HepG2 (cell line): Measurements from ENCODE around the gene SECTM1. TPM values are rescaled to one million over a fixed set of nuclear protein-coding genes. Genes with fewer than 3 reads are reported as not detected.
A peak's percentile ranks its signal among the peaks of the same experiment; 100 is the strongest.

Experiments
- ARNT2 ChIP-seq: sonication (generic); formaldehyde crosslinking; IDR thresholded peaks from 2 replicates; pipeline ENCODE4 v1.8.0; 2022; ENCODE audit warnings: mild to moderate bottlenecking, low read depth, missing genetic modification reagents, moderate library complexity
- CENPX ChIP-seq: sonication (generic); formaldehyde crosslinking; IDR thresholded peaks from 2 replicates; pipeline ENCODE4 v1.9.0; 2021; ENCODE audit warnings: mild to moderate bottlenecking, missing genetic modification reagents, moderate library complexity
- GTF3A ChIP-seq: sonication (generic); formaldehyde crosslinking; conservative IDR thresholded peaks from 2 replicates; pipeline ENCODE4 v1.4.0; 2020; ENCODE audit warnings: mild to moderate bottlenecking, missing genetic modification reagents
- HOXA9 ChIP-seq: sonication (generic); formaldehyde crosslinking; IDR thresholded peaks from 2 replicates; pipeline ENCODE4 v1.8.1; 2022; ENCODE audit warnings: missing genetic modification reagents, mild to moderate bottlenecking, moderate library complexity, borderline replicate concordance
- KLF15 ChIP-seq: sonication (generic); formaldehyde crosslinking; IDR thresholded peaks from 2 replicates; pipeline ENCODE4 v1.8.1; 2023; ENCODE audit warnings: borderline replicate concordance, mild to moderate bottlenecking, inconsistent platforms, missing genetic modification reagents, mixed read lengths
- NAIF1 ChIP-seq: sonication (generic); formaldehyde crosslinking; IDR thresholded peaks from 2 replicates; pipeline ENCODE4 v1.5.0; 2020; ENCODE audit warnings: mild to moderate bottlenecking, missing genetic modification reagents, borderline replicate concordance
- NFRKB ChIP-seq: fragments of 450-650 bp; IDR thresholded peaks from 2 replicates; pipeline ENCODE4 v1.6.1; 2017
- NFYC ChIP-seq: IDR thresholded peaks from 2 replicates; pipeline ENCODE4 v1.6.1; 2016; ENCODE audit warnings: missing genetic modification reagents, missing compliant biosample characterization
- PRMT3 ChIP-seq: sonication (generic); formaldehyde crosslinking; IDR thresholded peaks from 2 replicates; pipeline ENCODE4 v1.8.1; 2022; ENCODE audit warnings: low read depth, mild to moderate bottlenecking, moderate library complexity, missing genetic modification reagents, borderline replicate concordance
- RARG ChIP-seq: sonication (generic); formaldehyde crosslinking; IDR thresholded peaks from 2 replicates; pipeline ENCODE4 v1.4.0; 2020; ENCODE audit warnings: low read depth, mild to moderate bottlenecking, missing genetic modification reagents
- RBFOX2 ChIP-seq: fragments of 200-400 bp; formaldehyde crosslinking; IDR thresholded peaks from 2 replicates; pipeline ENCODE4 v1.6.1; 2017; ENCODE audit warnings: low read depth, mild to moderate bottlenecking, low read length
- SAFB2 ChIP-seq: sonication (generic); formaldehyde crosslinking; IDR thresholded peaks from 2 replicates; pipeline ENCODE4 v1.5.1; 2020; ENCODE audit warnings: missing genetic modification reagents, low read depth, mild to moderate bottlenecking, borderline replicate concordance
- SOX6 ChIP-seq, 2 experiments: fragments of 450-650 bp in 1 of 2; sonication (generic) in 1 of 2; formaldehyde crosslinking in 1 of 2; IDR thresholded peaks; 2 replicates each; pipeline versions ENCODE4 v1.4.0 to v1.6.1; 2017 to 2020; ENCODE audit warnings: antibody characterized with exemption in 1 of 2, mild to moderate bottlenecking in 1 of 2, missing genetic modification reagents in 1 of 2
- SP140L ChIP-seq: sonication (generic); formaldehyde crosslinking; IDR thresholded peaks from 2 replicates; pipeline ENCODE4 v1.4.0; 2020; ENCODE audit warnings: missing genetic modification reagents, borderline replicate concordance
- SP4 ChIP-seq: sonication (generic); formaldehyde crosslinking; IDR thresholded peaks from 2 replicates; pipeline ENCODE4 v1.8.1; 2023; ENCODE audit warnings: mild to moderate bottlenecking, missing genetic modification reagents
- ZKSCAN5 ChIP-seq: sonication (generic); formaldehyde crosslinking; IDR thresholded peaks from 2 replicates; pipeline ENCODE4 v1.5.1; 2020; ENCODE audit warnings: mild to moderate bottlenecking, missing genetic modification reagents
- ZNF235 ChIP-seq: sonication (generic); formaldehyde crosslinking; IDR thresholded peaks from 2 replicates; pipeline ENCODE4 v1.8.1; 2023; ENCODE audit warnings: mild to moderate bottlenecking, missing genetic modification reagents, borderline replicate concordance
- ZNF260 ChIP-seq: sonication (generic); formaldehyde crosslinking; IDR thresholded peaks from 2 replicates; pipeline ENCODE4 v1.4.0; 2020; ENCODE audit warnings: missing genetic modification reagents, low read depth, mild to moderate bottlenecking, borderline replicate concordance
- ZNF367 ChIP-seq: sonication (generic); formaldehyde crosslinking; IDR thresholded peaks from 2 replicates; pipeline ENCODE4 v1.4.0; 2020; ENCODE audit warnings: missing genetic modification reagents, borderline replicate concordance
- ZNF546 ChIP-seq: sonication (generic); formaldehyde crosslinking; conservative IDR thresholded peaks from 2 replicates; pipeline ENCODE4 v1.8.1; 2023; ENCODE audit warnings: mild to moderate bottlenecking, missing genetic modification reagents
- ZNF557 ChIP-seq: sonication (generic); formaldehyde crosslinking; IDR thresholded peaks from 2 replicates; pipeline ENCODE4 v1.4.0; 2020; ENCODE audit warnings: missing genetic modification reagents
- polyA plus RNA-seq, 8 experiments: library from polyadenylated mRNA; depleted of rRNA in 3 of 8; stranded (reverse) in 7 of 8; unstranded in 1 of 8; fragments of >200 nt; fragmentation: Illumina TruSeq in 4 of 8; extraction: Trizol in 4 of 8; gene quantifications; 2 replicates each; pipeline versions ENCODE4 v1.2.1 to v1.2.3, GENCODE V29; 2011 to 2016; ENCODE audit warnings: low read depth in 4 of 8, missing spikeins in 1 of 8, mixed read lengths in 1 of 8; ENCODE audit not compliant: insufficient read depth in 1 of 8
- total RNA-seq, 5 experiments: library from RNA; depleted of rRNA; stranded (reverse); fragments of >200 nt; fragmentation: Illumina TruSeq; extraction: Trizol; gene quantifications; 2 replicates each; pipeline ENCODE4 v1.2.3, GENCODE V29; 2016; ENCODE audit warnings: low read depth in 1 of 5
- TF ChIP-seq, protein P1 (sequence below): sonication (generic); formaldehyde crosslinking; IDR thresholded peaks from 2 replicates; pipeline ENCODE4 v1.8.0; 2022; ENCODE audit warnings: low read depth, missing genetic modification reagents
- TF ChIP-seq, protein P2 (sequence below): sonication (generic); formaldehyde crosslinking; IDR thresholded peaks from 2 replicates; pipeline ENCODE4 v1.4.0; 2020; ENCODE audit warnings: missing genetic modification reagents

The SECTM1 gene
- total and polyA plus RNA-seq, 2 of the 13 experiments (the other 11 are each of a cell fraction or from before 2014, with no cell fraction given) = 3.5 to 5.3 TPM

DNA sequence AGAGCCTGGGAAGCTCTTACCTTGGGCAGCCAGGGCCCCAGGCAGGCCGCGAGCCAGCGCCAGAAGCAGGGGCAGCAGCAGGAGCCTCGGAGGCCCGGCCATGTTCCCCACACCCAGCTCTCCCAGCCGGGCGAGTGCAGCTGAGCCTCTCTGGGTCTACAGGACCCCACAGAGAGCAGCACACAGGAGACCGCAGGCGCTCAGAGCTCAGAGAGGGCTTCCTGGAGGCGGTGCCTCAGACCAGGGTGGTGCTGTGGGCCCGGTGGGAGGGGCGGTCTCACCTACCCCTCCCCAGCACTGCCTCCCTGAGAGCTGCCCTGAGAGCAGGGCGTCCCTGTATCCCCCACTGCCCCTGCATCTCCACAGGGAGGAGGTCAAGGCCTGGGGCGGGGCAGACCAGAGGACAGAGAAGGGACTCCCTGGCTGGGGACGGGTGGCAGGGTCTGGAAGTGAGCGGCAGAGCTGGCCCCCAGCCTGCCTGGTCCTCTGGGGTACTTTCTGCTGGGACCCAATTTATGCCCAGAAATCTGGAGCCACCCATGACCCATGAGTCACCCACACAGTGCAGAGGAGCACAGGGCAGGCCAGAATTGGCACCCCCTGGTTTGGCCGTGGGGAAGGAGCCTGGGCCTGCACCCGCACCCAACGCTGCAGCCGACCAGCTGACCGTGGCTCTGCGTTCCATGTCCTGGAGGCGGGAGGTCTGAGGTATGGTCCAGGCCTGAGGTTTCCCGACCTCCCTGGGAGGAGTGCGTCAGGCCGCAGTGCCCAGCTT is 16.0 kb downstream of the SECTM1 start, which contains the start of gene CD7 (continued):
- no peak for TF ChIP-seq SP140L (CRISPR knock-in tag)
- TF ChIP-seq ZNF557 = no peak
- TF ChIP-seq, protein P1, sequence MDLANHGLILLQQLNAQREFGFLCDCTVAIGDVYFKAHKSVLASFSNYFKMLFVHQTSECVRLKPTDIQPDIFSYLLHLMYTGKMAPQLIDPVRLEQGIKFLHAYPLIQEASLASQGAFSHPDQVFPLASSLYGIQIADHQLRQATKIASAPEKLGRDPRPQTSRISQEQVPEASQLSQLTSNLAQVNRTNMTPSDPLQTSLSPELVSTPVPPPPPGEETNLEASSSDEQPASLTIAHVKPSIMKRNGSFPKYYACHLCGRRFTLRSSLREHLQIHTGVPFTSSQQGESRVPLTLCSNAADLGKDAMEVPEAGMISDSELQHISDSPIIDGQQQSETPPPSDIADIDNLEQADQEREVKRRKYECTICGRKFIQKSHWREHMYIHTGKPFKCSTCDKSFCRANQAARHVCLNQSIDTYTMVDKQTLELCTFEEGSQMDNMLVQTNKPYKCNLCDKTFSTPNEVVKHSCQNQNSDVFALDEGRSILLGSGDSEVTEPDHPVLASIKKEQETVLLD (CRISPR knock-in tag) = no peak
- TF ChIP-seq ZKSCAN5 = no peak
- 0 out of 2 replicates have a peak, but pooled peaks have one; percentile 33 for TF ChIP-seq ARNT2 (CRISPR knock-in tag)
- TF ChIP-seq ZNF367 (CRISPR knock-in tag) = no peak
- peak; percentile 86 for TF ChIP-seq SP4
- no peak for TF ChIP-seq NFRKB
- TF ChIP-seq, protein P2, sequence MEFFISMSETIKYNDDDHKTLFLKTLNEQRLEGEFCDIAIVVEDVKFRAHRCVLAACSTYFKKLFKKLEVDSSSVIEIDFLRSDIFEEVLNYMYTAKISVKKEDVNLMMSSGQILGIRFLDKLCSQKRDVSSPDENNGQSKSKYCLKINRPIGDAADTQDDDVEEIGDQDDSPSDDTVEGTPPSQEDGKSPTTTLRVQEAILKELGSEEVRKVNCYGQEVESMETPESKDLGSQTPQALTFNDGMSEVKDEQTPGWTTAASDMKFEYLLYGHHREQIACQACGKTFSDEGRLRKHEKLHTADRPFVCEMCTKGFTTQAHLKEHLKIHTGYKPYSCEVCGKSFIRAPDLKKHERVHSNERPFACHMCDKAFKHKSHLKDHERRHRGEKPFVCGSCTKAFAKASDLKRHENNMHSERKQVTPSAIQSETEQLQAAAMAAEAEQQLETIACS (CRISPR knock-in tag) = no peak
- TF ChIP-seq PRMT3 (CRISPR knock-in tag) = no peak
- TF ChIP-seq ZNF260 (CRISPR knock-in tag) = peak; percentile 8; the same call in 1 of the 2 replicates
- peak; percentile 57; the same call in 1 of the 2 replicates for TF ChIP-seq ZNF546 (CRISPR knock-in tag)
- peak; percentile 45; the same call in 1 of the 2 replicates for TF ChIP-seq GTF3A (CRISPR knock-in tag)
- no peak for TF ChIP-seq NFYC (CRISPR knock-in tag)
- peak; percentile 98 for TF ChIP-seq ZNF235 (CRISPR knock-in tag)
- TF ChIP-seq KLF15 (CRISPR knock-in tag) = no peak; the same call in 1 of the 2 replicates
- peak; percentile 67 for TF ChIP-seq RBFOX2
- TF ChIP-seq NAIF1 = no peak
- 0 out of 2 replicates have a peak, but pooled peaks have one; percentile 48 for TF ChIP-seq RARG (CRISPR knock-in tag)
- no peak for TF ChIP-seq CENPX (CRISPR knock-in tag)
- peak; percentile 41; the same call in 1 of the 2 replicates for TF ChIP-seq SAFB2 (CRISPR knock-in tag)
- TF ChIP-seq SOX6 (IDR thresholded peaks at IDR 0.05) = no peak
- peak; percentile 81 for TF ChIP-seq SOX6 (CRISPR knock-in tag; IDR thresholded peaks at IDR 0.05)
- no peak for TF ChIP-seq HOXA9 (CRISPR knock-in tag)
